ENCODE measurements around the gene SCFD2.

DNA sequence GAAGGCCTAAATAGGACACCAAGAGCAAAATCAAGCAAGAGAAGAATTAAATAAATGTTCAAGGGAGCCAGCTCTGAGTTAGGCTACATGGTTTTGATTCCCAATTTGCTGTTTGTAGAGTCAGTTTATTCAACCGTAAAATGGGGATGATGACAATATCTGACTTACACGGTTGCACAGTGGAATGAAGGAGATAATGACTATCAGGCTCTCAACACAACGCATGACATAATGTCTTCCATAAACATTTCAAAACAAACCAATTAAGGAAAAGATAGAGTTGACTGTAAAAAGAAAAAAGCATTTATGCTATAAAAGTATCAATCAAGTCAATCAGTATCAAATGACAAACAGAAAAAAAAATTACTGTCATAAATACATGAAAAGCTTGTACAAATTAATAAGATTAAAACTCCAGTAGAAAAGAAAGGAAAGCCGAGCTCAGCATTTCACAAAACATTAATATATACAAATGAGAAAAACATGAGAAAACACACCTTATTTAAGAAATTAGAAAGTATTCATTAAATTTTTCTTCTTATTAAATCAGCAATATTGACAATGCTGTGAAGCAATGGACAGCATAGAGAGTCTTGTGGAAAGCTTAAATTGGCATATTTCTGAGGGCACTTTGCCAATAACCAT is 179.0 kb downstream of the SCFD2 start:
- TF ChIP-seq ARNT (IDR thresholded peaks at IDR 0.05) = no peak
- TF ChIP-seq BHLHE40 (IDR thresholded peaks at IDR 0.05; ENCODE audit: borderline replicate concordance) = no peak
